ENCODE results near the gene LRP6. TPM values are rescaled to one million over a fixed set of nuclear protein-coding genes. Genes with fewer than 3 reads are reported as not detected.

Gene LRP6
- total RNA-seq, 2 donors from 2014 or later, result 23.1 to 26.7 TPM

GRCh38 chr12:12209043-12209442 is 57.8 kb downstream of the LRP6 start:
- Histone ChIP-seq H3K36me3 (replicated peaks in 1 of 2; ENCODE audit: insufficient read depth in 1 of 2, low read depth in 2 of 2) (no peaks in the 10 kb centered on the region), H3K4me3 (no peak overlapping the region), H3K27me3 (no peaks in the 10 kb centered on the region), H3K4me1 (peaks cover 26% of the 10 kb centered on the region), H3K27ac (no peak overlapping the region), H3K9me3 (no peaks in the 10 kb centered on the region)
- ATAC-seq (no peak), DNase-seq (no peak)
- WGBS, 2 donors, result 43 to 46% methylated on average over 3 of the region's 3 CpGs
- intact Hi-C loops (cut with DNase I), result no loop called here
- TF ChIP-seq POLR2A (IDR thresholded peaks at IDR 0.05), result no peak
- TF ChIP-seq CTCF (IDR thresholded peaks at IDR 0.05), result no peak

GRCh38 chr12:12207746-12208145 is 59.1 kb downstream of the LRP6 start:
- Histone ChIP-seq H3K36me3 (replicated peaks in 1 of 2; ENCODE audit: insufficient read depth in 1 of 2, low read depth in 2 of 2) (no peaks in the 10 kb centered on the region), H3K27ac (no peak overlapping the region), H3K4me3 (no peak overlapping the region), H3K4me1 (peaks cover 21% of the 10 kb centered on the region), H3K27me3 (no peaks in the 10 kb centered on the region), H3K9me3 (no peaks in the 10 kb centered on the region)
- ATAC-seq (no peak), DNase-seq (no peak)
- intact Hi-C loops (cut with DNase I), result no loop called here
- WGBS, 2 donors, result 79 to 100% methylated on average over 1 of the region's 1 CpG
- TF ChIP-seq POLR2A (IDR thresholded peaks at IDR 0.05) (no peak), CTCF (IDR thresholded peaks at IDR 0.05) (no peak)

GRCh38 chr12:12206776-12207388 is 60.0 kb downstream of the LRP6 start:
- TF ChIP-seq CTCF (IDR thresholded peaks at IDR 0.05), result no peak
- no peak for TF ChIP-seq POLR2A (IDR thresholded peaks at IDR 0.05)
- Histone ChIP-seq H3K27ac (no peak overlapping the region), H3K4me3 (no peak overlapping the region), H3K4me1 (peaks cover 12% of the 10 kb centered on the region), H3K27me3 (no peaks in the 10 kb centered on the region), H3K9me3 (no peaks in the 10 kb centered on the region), H3K36me3 (replicated peaks in 1 of 2; ENCODE audit: insufficient read depth in 1 of 2, low read depth in 2 of 2) (no peaks in the 10 kb centered on the region)
- 82 to 83% methylated on average over 5 of the region's 5 CpGs for WGBS, 2 donors
- intact Hi-C loops (cut with DNase I), result no loop called here
- DNase-seq (no peak), ATAC-seq (no peak)

- Histone ChIP-seq H3K9me3 (no peaks in the 10 kb centered on the region), H3K27ac (no peak overlapping the region), H3K36me3 (replicated peaks in 1 of 2; ENCODE audit: insufficient read depth in 1 of 2, low read depth in 2 of 2) (no peaks in the 10 kb centered on the region), H3K4me3 (no peak overlapping the region), H3K4me1 (no peaks in the 10 kb centered on the region), H3K27me3 (no peaks in the 10 kb centered on the region)
- 64 to 86% methylated on average over 1 of the region's 1 CpG for WGBS, 2 donors
- intact Hi-C loops (cut with DNase I), result no loop called here
- DNase-seq (no peak), ATAC-seq (no peak)
- no peak for TF ChIP-seq POLR2A (IDR thresholded peaks at IDR 0.05)
- TF ChIP-seq CTCF (IDR thresholded peaks at IDR 0.05), result no peak
These were observed 64.1 kb downstream of the LRP6 start for GRCh38 chr12:12202747-12203146.

GRCh38 chr12:12202105-12202504 is 64.7 kb downstream of the LRP6 start:
- intact Hi-C loops (cut with DNase I), result no loop called here
- 95 to 97% methylated on average over 9 of the region's 9 CpGs for WGBS, 2 donors
- H3K9me3 ChIP-seq, result no peaks in the 10 kb centered on the region
- no peak overlapping the region for H3K4me3 ChIP-seq
- DNase-seq (no peak), ATAC-seq (no peak)
- H3K27me3 ChIP-seq, result no peaks in the 10 kb centered on the region
- TF ChIP-seq POLR2A (IDR thresholded peaks at IDR 0.05), result no peak
- TF ChIP-seq CTCF (IDR thresholded peaks at IDR 0.05), result no peak
- H3K27ac ChIP-seq, result no peak overlapping the region
- H3K36me3 ChIP-seq (replicated peaks in 1 of 2; ENCODE audit: insufficient read depth in 1 of 2, low read depth in 2 of 2), result no peaks in the 10 kb centered on the region
- H3K4me1 ChIP-seq, result no peaks in the 10 kb centered on the region
